H1 (cell line): ENCODE measurements around the gene CYB5R3. TPM values are rescaled to one million over a fixed set of nuclear protein-coding genes. Genes with fewer than 3 reads are reported as not detected.
A peak's percentile ranks its signal among the peaks of the same experiment; 100 is the strongest.

Experiments
- ASH2L ChIP-seq: fragments of 200-600, 300-600 bp; sonication (generic); IDR thresholded peaks from one replicate; pipeline ENCODE4 v1.7.1; 2017; ENCODE audit warnings: low read length
- BRCA1 ChIP-seq: IDR thresholded peaks from 2 replicates; pipeline ENCODE4 v1.6.1; 2012; ENCODE audit warnings: low read depth, low read length, improper control_type of control experiment
- CEBPB ChIP-seq: IDR thresholded peaks from 2 replicates; pipeline ENCODE4 v1.6.1; 2012; ENCODE audit warnings: low read depth, low read length
- CTBP2 ChIP-seq: IDR thresholded peaks from 2 replicates; pipeline ENCODE4 v1.7.0; 2011; ENCODE audit warnings: borderline replicate concordance, mild to moderate bottlenecking, moderate library complexity, mixed read lengths, low read length; ENCODE audit not compliant: insufficient read depth, insufficient read length
- EZH2 ChIP-seq: fragments of 200-600 bp; sonication (generic); IDR thresholded peaks from 2 replicates; pipeline ENCODE4 v1.7.1; 2012; ENCODE audit warnings: low read depth, mild to moderate bottlenecking, moderate library complexity, low read length, inconsistent platforms; ENCODE audit not compliant: severe bottlenecking
- FOSL1 ChIP-seq: IDR thresholded peaks from 2 replicates; pipeline ENCODE4 v1.6.1; 2011; ENCODE audit warnings: mild to moderate bottlenecking, low read depth, low read length, moderate library complexity; ENCODE audit not compliant: insufficient read depth
- GABPA ChIP-seq: IDR thresholded peaks from 2 replicates; pipeline ENCODE4 v1.6.1; 2011; ENCODE audit warnings: mild to moderate bottlenecking, low read length, moderate library complexity, borderline replicate concordance; ENCODE audit not compliant: insufficient read depth
- HDAC6 ChIP-seq: IDR thresholded peaks from one replicate; pipeline ENCODE4 v1.7.1; 2012; ENCODE audit warnings: low read depth, mild to moderate bottlenecking, inconsistent platforms, low read length, moderate library complexity
- KDM4A ChIP-seq: IDR thresholded peaks from one replicate; pipeline ENCODE4 v1.7.1; 2012; ENCODE audit warnings: low read depth, mild to moderate bottlenecking, moderate library complexity, low read length, inconsistent platforms; ENCODE audit not compliant: severe bottlenecking
- NANOG ChIP-seq: IDR thresholded peaks from 2 replicates; pipeline ENCODE4 v1.6.1; 2011; ENCODE audit warnings: low read length, low read depth, mild to moderate bottlenecking, inconsistent platforms; ENCODE audit not compliant: insufficient read depth, poor library complexity, severe bottlenecking
- POLR2AphosphoS5 ChIP-seq: IDR thresholded peaks from 2 replicates; pipeline ENCODE4 v1.6.1; 2011; ENCODE audit warnings: low read depth, low read length
- RAD21 ChIP-seq, 2 experiments: IDR thresholded peaks in 1 of 2; conservative IDR thresholded peaks in 1 of 2; 2 replicates each; pipeline ENCODE4 v1.6.1; 2011; ENCODE audit warnings: low read depth in 2 of 2, low read length in 2 of 2, improper control_type of control experiment in 1 of 2, inconsistent platforms in 1 of 2, mild to moderate bottlenecking in 1 of 2, moderate library complexity in 1 of 2
- RFX5 ChIP-seq: IDR thresholded peaks from 2 replicates; pipeline ENCODE4 v1.6.1; 2011; ENCODE audit warnings: low read depth, low read length, improper control_type of control experiment, borderline replicate concordance
- SIRT6 ChIP-seq: IDR thresholded peaks from one replicate; pipeline ENCODE4 v1.7.1; 2012; ENCODE audit warnings: low read length, inconsistent platforms
- SUZ12 ChIP-seq: fragments of 200-600 bp; sonication (generic); IDR thresholded peaks from 2 replicates; pipeline ENCODE4 v1.6.1; 2012; ENCODE audit warnings: mild to moderate bottlenecking, inconsistent platforms, low read length, moderate library complexity, mixed read lengths
- TAF7 ChIP-seq: optimal IDR thresholded peaks from 2 replicates; pipeline ENCODE3; 2011; ENCODE audit warnings: low read depth, mild to moderate bottlenecking, inconsistent platforms, low read length, moderate library complexity, borderline replicate concordance
- TCF12 ChIP-seq: IDR thresholded peaks from 2 replicates; pipeline ENCODE4 v1.6.1; 2011; ENCODE audit warnings: low read depth, mild to moderate bottlenecking, low read length
- YY1 ChIP-seq: IDR thresholded peaks from 2 replicates; pipeline ENCODE4 v1.6.1; 2011; ENCODE audit warnings: low read depth, mild to moderate bottlenecking, low read length
- polyA plus RNA-seq, 7 experiments: library from polyadenylated mRNA; depleted of rRNA in 3 of 7; stranded (reverse) in 5 of 7; unstranded in 2 of 7; fragments of >200 nt in 5 of 7; fragments of 200-250 nt in 2 of 7; gene quantifications; 1 replicate in 5 of 7; 2 replicates in 1 of 7; 4 replicates in 1 of 7; pipeline versions ENCODE4 v1.2.1 to v1.2.3, GENCODE V29; 2011 to 2013; ENCODE audit warnings: missing spikeins in 2 of 7, mixed read lengths in 2 of 7
- total RNA-seq: library from RNA; stranded (reverse); fragmentation: NEBNext Ultra II Directional; extraction: Animal tissue kit (Norgen Biotek cat#: 25700); gene quantifications from 2 replicates; pipeline ENCODE4 v1.2.1, GENCODE V29; 2021
- TF ChIP-seq, protein P1 (sequence below): IDR thresholded peaks from 2 replicates; pipeline ENCODE4 v1.6.1; 2012; ENCODE audit warnings: low read length, inconsistent platforms
- TF ChIP-seq, protein P2 (sequence below): IDR thresholded peaks from 2 replicates; pipeline ENCODE4 v1.6.1; 2011; ENCODE audit warnings: low read length, improper control_type of control experiment

CYB5R3 gene
- total and polyA plus RNA-seq, 2 of the 8 experiments (the other 6 are each of a cell fraction or from before 2014, with no cell fraction given): 75.3 to 113 TPM

DNA sequence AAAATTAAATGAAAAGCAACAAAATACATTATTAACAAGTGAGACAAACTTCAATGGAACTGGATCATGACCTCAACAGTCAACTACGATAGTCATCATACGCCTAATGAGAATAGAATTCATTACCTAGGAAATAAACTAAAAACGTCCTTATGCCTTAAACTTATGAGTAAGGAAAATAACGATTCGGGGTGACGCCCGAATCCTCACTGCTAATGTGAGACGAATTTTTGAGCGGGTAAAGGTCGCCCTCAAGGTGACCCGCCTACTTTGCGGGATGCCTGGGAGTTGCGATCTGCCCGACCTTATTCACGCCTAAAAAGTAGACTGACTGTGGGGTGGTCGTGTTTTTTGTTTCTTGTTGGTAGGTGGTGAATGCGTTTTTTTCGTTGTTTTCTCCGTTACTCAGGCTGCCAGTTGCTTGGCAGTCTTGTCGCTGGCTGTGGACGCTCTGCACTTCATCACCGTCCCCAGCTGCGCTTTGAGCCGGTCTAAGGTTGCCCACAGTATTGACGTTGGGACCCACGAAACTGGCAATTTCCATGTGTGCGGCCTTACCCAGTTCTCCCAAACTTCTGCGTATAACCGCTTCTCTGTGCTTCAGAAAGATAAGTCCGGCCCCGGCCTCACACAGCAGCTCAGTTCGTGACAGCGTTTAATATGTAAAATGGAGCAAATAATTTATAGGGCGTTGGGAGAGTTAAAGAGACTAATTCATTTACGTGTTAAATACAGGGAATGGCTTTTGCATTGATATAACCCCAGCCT, 33.9 kb downstream of the CYB5R3 start (continued):
- TF ChIP-seq, protein P1, sequence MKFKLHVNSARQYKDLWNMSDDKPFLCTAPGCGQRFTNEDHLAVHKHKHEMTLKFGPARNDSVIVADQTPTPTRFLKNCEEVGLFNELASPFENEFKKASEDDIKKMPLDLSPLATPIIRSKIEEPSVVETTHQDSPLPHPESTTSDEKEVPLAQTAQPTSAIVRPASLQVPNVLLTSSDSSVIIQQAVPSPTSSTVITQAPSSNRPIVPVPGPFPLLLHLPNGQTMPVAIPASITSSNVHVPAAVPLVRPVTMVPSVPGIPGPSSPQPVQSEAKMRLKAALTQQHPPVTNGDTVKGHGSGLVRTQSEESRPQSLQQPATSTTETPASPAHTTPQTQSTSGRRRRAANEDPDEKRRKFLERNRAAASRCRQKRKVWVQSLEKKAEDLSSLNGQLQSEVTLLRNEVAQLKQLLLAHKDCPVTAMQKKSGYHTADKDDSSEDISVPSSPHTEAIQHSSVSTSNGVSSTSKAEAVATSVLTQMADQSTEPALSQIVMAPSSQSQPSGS: peak; percentile 99
- TF ChIP-seq BRCA1 (no peak), ASH2L (no peak), NANOG (no peak), GABPA (0 out of 2 replicates have a peak, but pooled peaks have one; percentile 5), FOSL1 (no peak), RAD21 (IDR thresholded peaks at IDR 0.05 in 1 of 2, conservative IDR thresholded peaks at IDR 0.05 in 1 of 2; ENCODE audit: low read depth in 2 of 2, low read length in 2 of 2) (no peak), SUZ12 (no peak; the same call in 1 of the 2 replicates), TCF12 (peak; percentile 83), RFX5 (no peak), SIRT6 (no peak), CTBP2 (peak; percentile 87), POLR2AphosphoS5 (peak; percentile 100), EZH2 (no peak), TAF7 (peak; percentile 100), YY1 (peak; percentile 50; the same call in 1 of the 2 replicates), KDM4A (no peak), HDAC6 (no peak), CEBPB (no peak)
- TF ChIP-seq, protein P2, sequence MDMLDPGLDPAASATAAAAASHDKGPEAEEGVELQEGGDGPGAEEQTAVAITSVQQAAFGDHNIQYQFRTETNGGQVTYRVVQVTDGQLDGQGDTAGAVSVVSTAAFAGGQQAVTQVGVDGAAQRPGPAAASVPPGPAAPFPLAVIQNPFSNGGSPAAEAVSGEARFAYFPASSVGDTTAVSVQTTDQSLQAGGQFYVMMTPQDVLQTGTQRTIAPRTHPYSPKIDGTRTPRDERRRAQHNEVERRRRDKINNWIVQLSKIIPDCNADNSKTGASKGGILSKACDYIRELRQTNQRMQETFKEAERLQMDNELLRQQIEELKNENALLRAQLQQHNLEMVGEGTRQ: no peak
